Measurements from ENCODE around the gene FBXO41. TPM values are rescaled to one million over a fixed set of nuclear protein-coding genes. Genes with fewer than 3 reads are reported as not detected.

The FBXO41 gene
- total and polyA plus RNA-seq, 4 donors, result 0.06 to 0.51 (median 0.38) TPM

DNA sequence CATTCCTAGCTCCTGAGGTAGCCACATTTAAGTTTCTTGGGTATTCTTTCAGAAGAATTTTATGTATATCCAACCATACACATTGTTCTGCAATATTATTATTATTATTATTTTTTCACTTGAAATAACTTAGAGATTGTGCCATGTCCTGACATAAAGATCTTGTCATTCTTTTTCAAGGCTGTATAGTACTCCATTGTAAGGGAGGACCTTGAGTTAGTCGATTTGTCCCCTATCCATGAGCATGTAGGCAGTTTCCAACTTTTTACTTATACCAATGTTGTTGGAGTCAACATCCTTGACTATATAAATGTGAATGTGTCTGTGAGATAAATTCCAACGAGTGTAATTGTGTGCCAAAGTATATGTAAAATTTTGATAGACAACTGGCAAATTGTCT lies 10.0 kb upstream of the FBXO41 start:
- DNase-seq (ENCODE audit: low spot score), result no peak
- 76% methylated on average over 2 of the region's 2 CpGs for WGBS
- TF ChIP-seq RAD21 (IDR thresholded peaks at IDR 0.05) (no peak), FOXA2 (IDR thresholded peaks at IDR 0.05) (no peak), FOXA1 (IDR thresholded peaks at IDR 0.05) (no peak), YY1 (IDR thresholded peaks at IDR 0.05) (no peak), GABPA (IDR thresholded peaks at IDR 0.05 in 1 of 2, conservative IDR thresholded peaks at IDR 0.05 in 1 of 2) (no peak), EGR1 (IDR thresholded peaks at IDR 0.05; ENCODE audit: low read depth in 2 of 2) (no peak), HNF4A (conservative IDR thresholded peaks at IDR 0.05) (no peak), RXRA (IDR thresholded peaks at IDR 0.05) (no peak), NR2F2 (IDR thresholded peaks at IDR 0.05) (no peak), JUND (IDR thresholded peaks at IDR 0.05) (no peak), HNF4G (IDR thresholded peaks at IDR 0.05) (no peak), TAF1 (conservative IDR thresholded peaks at IDR 0.05) (no peak)
- TF ChIP-seq, protein P1, sequence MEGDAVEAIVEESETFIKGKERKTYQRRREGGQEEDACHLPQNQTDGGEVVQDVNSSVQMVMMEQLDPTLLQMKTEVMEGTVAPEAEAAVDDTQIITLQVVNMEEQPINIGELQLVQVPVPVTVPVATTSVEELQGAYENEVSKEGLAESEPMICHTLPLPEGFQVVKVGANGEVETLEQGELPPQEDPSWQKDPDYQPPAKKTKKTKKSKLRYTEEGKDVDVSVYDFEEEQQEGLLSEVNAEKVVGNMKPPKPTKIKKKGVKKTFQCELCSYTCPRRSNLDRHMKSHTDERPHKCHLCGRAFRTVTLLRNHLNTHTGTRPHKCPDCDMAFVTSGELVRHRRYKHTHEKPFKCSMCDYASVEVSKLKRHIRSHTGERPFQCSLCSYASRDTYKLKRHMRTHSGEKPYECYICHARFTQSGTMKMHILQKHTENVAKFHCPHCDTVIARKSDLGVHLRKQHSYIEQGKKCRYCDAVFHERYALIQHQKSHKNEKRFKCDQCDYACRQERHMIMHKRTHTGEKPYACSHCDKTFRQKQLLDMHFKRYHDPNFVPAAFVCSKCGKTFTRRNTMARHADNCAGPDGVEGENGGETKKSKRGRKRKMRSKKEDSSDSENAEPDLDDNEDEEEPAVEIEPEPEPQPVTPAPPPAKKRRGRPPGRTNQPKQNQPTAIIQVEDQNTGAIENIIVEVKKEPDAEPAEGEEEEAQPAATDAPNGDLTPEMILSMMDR (IDR thresholded peaks at IDR 0.05; ENCODE audit: low read depth, low read length, missing input control), result no peak
- TF ChIP-seq, protein P2, sequence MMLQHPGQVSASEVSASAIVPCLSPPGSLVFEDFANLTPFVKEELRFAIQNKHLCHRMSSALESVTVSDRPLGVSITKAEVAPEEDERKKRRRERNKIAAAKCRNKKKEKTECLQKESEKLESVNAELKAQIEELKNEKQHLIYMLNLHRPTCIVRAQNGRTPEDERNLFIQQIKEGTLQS (IDR thresholded peaks at IDR 0.05), result no peak
- TF ChIP-seq, protein P3, sequence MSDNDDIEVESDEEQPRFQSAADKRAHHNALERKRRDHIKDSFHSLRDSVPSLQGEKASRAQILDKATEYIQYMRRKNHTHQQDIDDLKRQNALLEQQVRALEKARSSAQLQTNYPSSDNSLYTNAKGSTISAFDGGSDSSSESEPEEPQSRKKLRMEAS (IDR thresholded peaks at IDR 0.05), result no peak
- TF ChIP-seq, protein P4, sequence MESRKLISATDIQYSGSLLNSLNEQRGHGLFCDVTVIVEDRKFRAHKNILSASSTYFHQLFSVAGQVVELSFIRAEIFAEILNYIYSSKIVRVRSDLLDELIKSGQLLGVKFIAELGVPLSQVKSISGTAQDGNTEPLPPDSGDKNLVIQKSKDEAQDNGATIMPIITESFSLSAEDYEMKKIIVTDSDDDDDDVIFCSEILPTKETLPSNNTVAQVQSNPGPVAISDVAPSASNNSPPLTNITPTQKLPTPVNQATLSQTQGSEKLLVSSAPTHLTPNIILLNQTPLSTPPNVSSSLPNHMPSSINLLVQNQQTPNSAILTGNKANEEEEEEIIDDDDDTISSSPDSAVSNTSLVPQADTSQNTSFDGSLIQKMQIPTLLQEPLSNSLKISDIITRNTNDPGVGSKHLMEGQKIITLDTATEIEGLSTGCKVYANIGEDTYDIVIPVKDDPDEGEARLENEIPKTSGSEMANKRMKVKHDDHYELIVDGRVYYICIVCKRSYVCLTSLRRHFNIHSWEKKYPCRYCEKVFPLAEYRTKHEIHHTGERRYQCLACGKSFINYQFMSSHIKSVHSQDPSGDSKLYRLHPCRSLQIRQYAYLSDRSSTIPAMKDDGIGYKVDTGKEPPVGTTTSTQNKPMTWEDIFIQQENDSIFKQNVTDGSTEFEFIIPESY (IDR thresholded peaks at IDR 0.05), result no peak
- H3K36me3 ChIP-seq (ENCODE audit: control insufficient read depth in 4 of 4, insufficient read depth in 3 of 4, low read depth in 1 of 4, low read length in 3 of 4), result no peaks in the 10 kb centered on the region
- no peak overlapping the region for H3K9ac ChIP-seq (ENCODE audit: low read depth in 1 of 2, low read length in 2 of 2)
- H3K27ac ChIP-seq (ENCODE audit: low read depth in 1 of 2, low read length in 2 of 2), result no peak overlapping the region
- H3K9me3 ChIP-seq (ENCODE audit: control insufficient read depth in 4 of 4, low read length in 3 of 4), result peaks cover 0 to 3% (median 0%) of the 10 kb centered on the region in 4 donors
- peaks cover 6 to 17% (median 13%) of the 10 kb centered on the region in 4 donors for H3K4me1 ChIP-seq (ENCODE audit: control insufficient read depth in 4 of 4, insufficient read depth in 4 of 4, low read length in 3 of 4)
- peaks cover 3 to 33% (median 14%) of the 10 kb centered on the region in 4 donors for H3K27me3 ChIP-seq (ENCODE audit: control insufficient read depth in 4 of 4, insufficient read depth in 4 of 4, low read length in 3 of 4)
- no peak overlapping the region for H3K4me3 ChIP-seq (ENCODE audit: low read depth in 1 of 3, low read length in 3 of 3)

DNA sequence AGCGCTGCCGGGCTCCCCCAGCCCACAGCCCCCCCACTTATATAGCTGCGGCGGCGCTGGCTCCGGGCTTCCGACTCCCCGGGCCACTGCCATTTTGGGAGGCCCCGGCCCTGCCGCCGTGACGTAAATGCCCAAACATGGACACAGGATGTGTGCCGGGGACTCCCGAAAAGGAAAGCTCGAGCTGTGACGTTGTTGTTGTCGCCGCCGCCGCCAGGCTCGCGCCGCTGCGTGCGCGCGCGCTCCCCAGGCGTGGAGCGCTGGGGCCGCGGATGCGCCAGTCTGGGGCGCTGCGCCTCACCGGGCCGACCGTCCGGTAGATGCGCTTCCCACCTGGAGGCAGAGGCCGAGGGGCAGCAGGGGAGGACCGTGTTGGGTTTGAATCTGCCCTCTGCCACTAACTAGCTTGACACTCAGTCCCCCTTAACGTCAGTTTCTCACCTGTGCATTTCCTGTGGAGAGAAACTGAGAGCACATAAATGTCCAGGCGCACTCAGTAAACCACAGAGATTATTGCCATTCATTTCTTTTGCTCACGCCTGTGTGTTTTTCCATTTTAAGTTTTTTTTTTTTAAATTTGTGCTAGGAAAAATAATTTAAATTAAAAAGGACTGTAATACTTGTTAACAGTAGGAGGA lies 9.4 kb upstream of the FBXO41 start, which contains the start of gene EGR4:
TSS of gene EGR4 (minus strand) at position 15 of the 638 bp plus-strand sequence. CDS start 231 bp downstream, outside the sequence.
- no peak for TF ChIP-seq RAD21 (IDR thresholded peaks at IDR 0.05)
- no peak for TF ChIP-seq NR2F2 (IDR thresholded peaks at IDR 0.05)
- no peak for TF ChIP-seq TAF1 (conservative IDR thresholded peaks at IDR 0.05)
- no peak for TF ChIP-seq JUND (IDR thresholded peaks at IDR 0.05)
- TF ChIP-seq, protein P3 (IDR thresholded peaks at IDR 0.05), result no peak
- TF ChIP-seq SP1 (IDR thresholded peaks at IDR 0.05), result no peak
- no peak for TF ChIP-seq HNF4A (conservative IDR thresholded peaks at IDR 0.05)
- TF ChIP-seq, protein P1 (IDR thresholded peaks at IDR 0.05; ENCODE audit: low read depth, low read length, missing input control), result no peak
- no peak for TF ChIP-seq FOXA2 (IDR thresholded peaks at IDR 0.05)
- no peak for TF ChIP-seq GABPA (IDR thresholded peaks at IDR 0.05 in 1 of 2, conservative IDR thresholded peaks at IDR 0.05 in 1 of 2)
- TF ChIP-seq FOXA1 (IDR thresholded peaks at IDR 0.05), result no peak
- DNase-seq (ENCODE audit: low spot score), result no peak
- H3K27me3 ChIP-seq (ENCODE audit: control insufficient read depth in 4 of 4, insufficient read depth in 4 of 4, low read length in 3 of 4), result peaks cover 3 to 33% (median 14%) of the 10 kb centered on the region in 4 donors

More for the DNA sequence above, 9.4 kb upstream of the FBXO41 start, which contains the start of gene EGR4:
- H3K4me1 ChIP-seq (ENCODE audit: control insufficient read depth in 4 of 4, insufficient read depth in 4 of 4, low read length in 3 of 4), result peaks cover 6 to 17% (median 13%) of the 10 kb centered on the region in 4 donors
- no peaks in the 10 kb centered on the region for H3K36me3 ChIP-seq (ENCODE audit: control insufficient read depth in 4 of 4, insufficient read depth in 3 of 4, low read depth in 1 of 4, low read length in 3 of 4)
- peak within 1 kb of the TSS; percentile 45 to 64 (median 52) for H3K4me3 ChIP-seq (ENCODE audit: low read depth in 1 of 3, low read length in 3 of 3)
- 3% methylated on average over 45 of the region's 45 CpGs for WGBS
- H3K9ac ChIP-seq (ENCODE audit: low read depth in 1 of 2, low read length in 2 of 2), result no peak within 1 kb of the TSS
- peaks cover 0 to 3% (median 0%) of the 10 kb centered on the region in 4 donors for H3K9me3 ChIP-seq (ENCODE audit: control insufficient read depth in 4 of 4, low read length in 3 of 4)
- no peak within 1 kb of the TSS for H3K27ac ChIP-seq (ENCODE audit: low read depth in 1 of 2, low read length in 2 of 2)

Measured in liver (tissue), 9 donors.